ENCODE results near the gene FXYD7.
"Not testable (repeated sequence)": the region's sequence is repeated elsewhere in the genome, so short reads cannot be mapped to it uniquely, and the experiment has no call there.

FXYD7 gene

DNA sequence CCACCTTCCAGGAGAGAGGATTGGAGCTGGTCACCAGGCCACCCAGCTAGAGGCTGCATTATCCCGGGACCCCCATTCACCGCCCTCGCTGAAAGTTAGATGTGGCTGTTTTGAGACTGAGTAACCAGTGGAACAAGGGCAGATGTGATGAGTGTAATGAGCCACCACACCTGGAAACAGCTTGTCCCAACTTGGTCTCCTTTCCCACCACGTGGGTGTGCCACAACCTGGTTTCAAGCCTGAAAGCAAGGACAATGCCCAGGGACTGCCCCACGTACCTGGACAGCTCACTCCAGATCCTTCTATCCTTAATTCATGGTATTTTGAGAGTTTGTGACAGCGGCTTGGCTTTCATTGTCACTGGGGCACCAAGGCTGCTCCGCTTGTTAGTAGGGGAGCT, 15.2 kb upstream of the FXYD7 start:
- DNase-seq (ENCODE audit: low spot score), result no peak

DNA sequence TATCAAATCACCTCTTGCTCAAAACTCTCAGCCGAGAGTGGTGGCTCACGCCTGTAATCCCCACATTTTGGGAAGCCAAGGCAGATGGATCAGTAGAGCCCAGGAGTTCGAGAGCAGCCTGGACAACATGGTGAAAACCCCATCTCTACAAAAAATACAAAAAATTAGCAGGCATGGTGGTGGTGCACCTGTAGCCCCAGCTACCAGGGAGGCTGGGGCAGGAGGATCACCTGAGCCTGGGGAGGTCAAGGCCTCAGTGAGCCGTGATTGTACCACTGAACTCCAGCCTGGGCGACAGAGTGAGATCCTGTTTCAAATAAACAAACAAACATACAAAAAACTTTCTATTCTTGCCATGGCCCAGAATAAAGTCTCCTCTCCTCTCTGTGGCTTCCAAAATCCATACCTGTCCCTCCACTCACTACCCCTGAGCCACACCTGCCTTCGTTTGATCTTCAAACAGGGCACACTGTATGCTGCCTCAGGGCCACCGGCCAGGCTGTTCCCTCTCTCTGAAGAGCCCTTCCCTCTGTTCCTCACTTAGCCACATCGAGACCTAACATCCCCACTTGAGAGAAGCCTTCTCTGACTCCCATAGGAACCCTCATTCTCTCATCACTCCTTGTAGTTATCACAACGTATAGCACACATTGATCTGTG, 14.5 kb upstream of the FXYD7 start:
- no peak for DNase-seq (ENCODE audit: low spot score)

DNA sequence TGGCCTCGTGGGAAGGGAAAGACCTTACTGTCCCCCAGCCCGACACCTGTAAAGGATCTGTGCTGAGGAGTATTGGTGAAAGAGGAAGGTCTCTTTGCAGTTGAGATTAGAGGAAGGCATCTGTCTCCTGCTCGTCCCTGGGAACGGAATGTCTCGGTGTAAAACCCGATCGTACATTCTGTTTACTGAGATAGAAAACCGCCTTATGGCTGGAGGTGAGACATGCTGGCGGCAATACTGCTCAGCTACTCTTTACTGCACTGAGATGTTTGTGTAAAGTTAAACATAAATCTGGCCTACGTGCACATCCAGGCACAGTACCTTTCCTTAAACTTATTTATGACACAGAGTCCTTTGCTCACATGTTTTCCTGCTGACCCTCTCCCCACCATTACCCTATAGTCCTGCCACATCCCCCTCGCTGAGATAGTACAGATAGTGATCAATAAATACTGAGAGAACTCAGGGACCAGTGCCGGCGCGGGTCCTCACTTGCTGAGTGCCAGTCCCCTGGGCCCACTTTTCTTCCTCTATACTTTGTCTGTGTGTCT, 13.3 kb upstream of the FXYD7 start:
- not testable (repeated sequence) for DNase-seq (ENCODE audit: low spot score)

GRCh38 chr19:35130761-35131720, 12.0 kb upstream of the FXYD7 start:
- no peak for DNase-seq (ENCODE audit: low spot score)

DNA sequence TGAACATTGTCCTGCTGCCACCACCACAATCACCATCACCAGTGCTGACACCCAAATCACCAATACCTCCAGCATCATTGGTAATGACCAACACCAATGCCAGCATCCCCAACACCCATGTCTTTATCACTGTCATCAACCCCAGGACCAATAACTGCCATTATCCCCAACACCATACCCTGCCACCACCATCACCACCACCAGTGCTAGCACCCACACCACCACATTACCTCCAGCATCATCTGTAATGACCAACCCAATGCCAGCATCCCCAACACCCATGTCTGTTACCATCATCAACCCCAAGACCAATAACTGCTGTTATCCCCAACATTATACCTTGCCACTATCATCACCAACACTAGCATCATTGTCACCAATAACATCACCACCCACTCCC, 10.8 kb upstream of the FXYD7 start:
- DNase-seq (ENCODE audit: low spot score), result no peak

DNA sequence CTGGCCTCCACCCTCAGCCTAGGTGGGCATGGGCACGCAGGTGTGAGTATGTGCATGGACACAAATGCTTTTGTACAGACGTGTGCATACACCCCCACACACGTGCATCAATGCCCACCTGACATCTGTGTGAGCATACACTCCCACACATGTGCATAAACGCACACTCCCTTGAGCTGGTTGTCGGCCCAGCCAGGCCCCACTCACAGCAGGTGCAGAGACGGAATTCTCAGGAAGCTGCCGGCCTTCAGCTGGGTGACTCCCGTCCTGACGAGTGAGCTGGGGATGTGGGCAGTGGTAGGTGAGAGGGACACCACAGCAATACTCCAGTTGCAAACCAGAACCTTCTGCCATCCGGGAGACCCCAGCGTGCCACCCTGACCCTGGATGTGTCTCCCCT, 9.2 kb upstream of the FXYD7 start:
- no peak for DNase-seq (ENCODE audit: low spot score)

- no peak for DNase-seq (ENCODE audit: low spot score)
Measured at GRCh38 chr19:35134601-35135242, 8.3 kb upstream of the FXYD7 start, which contains the start of gene LGI4. TSS of gene LGI4 (minus strand) at chr19:35135059. CDS start at chr19:35134680, 379 bp downstream.

DNA sequence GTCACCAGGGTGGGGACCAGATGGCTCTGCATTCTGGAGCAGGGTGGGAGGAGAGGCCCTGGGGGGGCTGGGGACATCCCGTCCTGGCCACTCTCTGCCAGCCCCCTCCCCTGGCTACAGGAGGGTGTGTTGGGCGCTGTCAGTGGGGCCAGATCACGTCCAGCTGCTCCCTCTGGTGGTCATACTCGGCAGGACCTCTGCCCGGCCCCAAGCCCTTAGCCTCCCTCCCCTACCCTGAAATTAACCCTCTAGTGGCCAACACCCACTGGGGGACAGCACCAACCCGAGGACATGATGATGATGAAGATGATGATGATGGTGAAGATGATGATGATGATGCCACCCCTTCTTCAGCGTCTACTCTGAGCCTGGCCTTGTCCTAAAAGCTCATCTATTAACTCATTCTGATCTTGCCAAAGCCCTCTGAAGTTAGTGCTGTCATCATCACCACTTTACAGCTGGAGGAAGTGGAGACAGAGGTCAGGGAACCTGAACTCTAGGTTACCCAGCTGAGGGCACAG, 7.6 kb upstream of the FXYD7 start:
- peak; percentile 93 for DNase-seq (ENCODE audit: low spot score)

DNA sequence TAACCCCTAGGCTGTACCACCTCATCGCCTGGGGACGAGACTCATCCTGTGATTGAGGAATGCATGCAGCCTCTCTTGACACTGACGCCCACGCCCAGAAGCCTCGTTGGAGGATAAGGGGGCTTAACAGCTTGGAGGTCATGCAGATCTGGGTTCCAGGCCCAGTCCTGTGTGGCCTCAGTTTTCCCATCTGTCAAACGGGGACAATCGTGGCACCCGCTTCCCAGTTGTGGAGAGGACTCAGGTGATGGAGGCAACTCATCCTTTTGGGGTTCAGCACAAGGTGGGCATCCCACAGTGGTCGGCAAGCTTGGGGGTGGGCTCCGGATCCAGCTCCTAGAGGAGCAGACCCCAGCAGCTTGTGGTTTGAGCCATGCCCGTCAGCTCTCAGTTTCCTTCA, 6.8 kb upstream of the FXYD7 start:
- DNase-seq (ENCODE audit: low spot score), result no peak

- no peak for DNase-seq (ENCODE audit: low spot score)
Measured at GRCh38 chr19:35136977-35137702, 5.9 kb upstream of the FXYD7 start.

GRCh38 chr19:35138305-35138892, 4.7 kb upstream of the FXYD7 start, which contains the start of gene FXYD1:
TSS of gene FXYD1 (plus strand) at chr19:35138824. CDS start at chr19:35140080, 1,256 bp downstream.
- no peak for DNase-seq (ENCODE audit: low spot score)

- DNase-seq (ENCODE audit: low spot score), result no peak
Measured at GRCh38 chr19:35140207-35140961, 2.7 kb upstream of the FXYD7 start.

- DNase-seq (ENCODE audit: low spot score), result peak; percentile 98
Measured at GRCh38 chr19:35140962-35141836, 1.9 kb upstream of the FXYD7 start.

DNA sequence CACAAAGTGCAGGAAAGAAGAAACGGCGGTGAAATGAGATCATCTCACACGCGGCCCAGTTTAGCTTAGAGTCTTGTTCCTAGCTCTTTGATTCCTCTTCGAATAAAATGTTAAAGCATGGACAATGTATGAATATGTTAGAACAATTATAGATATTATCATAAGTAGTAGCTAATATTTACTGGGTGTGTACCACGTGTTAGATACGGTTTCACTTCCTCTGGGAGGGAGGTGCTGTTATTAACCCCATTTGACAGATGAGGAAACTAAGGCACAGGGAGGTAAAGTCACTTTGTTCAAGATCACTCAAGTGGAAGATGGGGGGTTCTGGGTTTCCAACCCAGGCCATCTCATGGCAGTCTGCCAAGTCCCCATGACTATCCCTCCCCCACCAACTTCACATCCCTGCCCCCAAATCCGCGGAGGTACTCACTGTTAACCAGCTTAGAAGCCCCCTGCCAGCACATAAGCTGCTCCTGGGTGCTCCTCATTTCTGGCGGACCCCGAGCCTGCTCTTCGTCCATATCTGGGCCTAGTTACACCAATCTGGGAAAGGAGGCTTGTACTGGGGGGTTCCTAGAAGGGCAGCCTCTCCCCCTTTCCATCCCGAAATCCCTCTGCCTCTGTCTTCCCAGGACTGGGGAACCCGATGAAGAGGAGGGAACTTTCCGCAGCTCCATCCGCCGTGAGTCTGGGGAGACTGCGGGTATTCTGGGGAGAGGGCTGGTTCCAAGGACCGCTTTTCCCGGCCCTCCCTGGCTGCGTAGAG, 1.0 kb upstream of the FXYD7 start:
- DNase-seq (ENCODE audit: low spot score), result no peak

GRCh38 chr19:35142606-35143230, 337 bp upstream of the FXYD7 start:
- DNase-seq (ENCODE audit: low spot score), result peak; percentile 83

DNA sequence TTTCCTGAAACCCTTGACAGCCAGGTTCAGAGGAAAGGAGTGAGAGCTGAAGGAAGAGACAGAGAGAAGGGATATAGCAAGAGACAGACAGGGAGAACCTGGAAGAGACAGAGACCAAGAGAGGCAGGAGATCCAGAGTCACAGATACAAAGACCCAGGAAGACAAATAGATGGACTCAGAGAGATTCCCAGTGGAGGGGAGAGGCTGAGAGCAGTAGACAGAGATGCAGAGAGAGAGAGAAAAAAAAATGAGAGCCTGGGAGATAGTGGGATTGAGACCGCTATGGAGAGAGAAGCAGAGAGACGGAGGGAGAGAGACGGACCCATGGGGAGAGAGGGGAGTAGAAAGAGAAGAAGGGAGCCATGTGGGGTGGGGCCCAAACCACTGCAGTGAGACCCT, 763 bp downstream of the FXYD7 start:
- DNase-seq (ENCODE audit: low spot score), result no peak

DNA sequence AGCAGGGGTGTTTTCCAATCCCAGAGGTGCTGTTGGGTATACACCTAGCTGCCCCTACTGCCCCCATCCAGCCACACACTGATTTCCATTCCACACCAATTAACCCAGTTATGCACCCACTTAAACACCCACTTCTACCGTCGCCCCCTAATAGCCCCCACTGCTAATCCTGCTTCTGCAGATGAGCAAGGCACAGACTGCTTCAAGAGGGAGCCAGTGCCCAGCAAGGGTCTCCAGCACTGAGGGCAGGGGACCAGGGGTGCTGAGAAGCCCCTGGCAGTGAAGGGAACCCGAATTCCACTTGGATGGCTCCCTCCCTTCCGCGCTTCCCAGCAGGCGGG, 1.2 kb downstream of the FXYD7 start:
- no peak for DNase-seq (ENCODE audit: low spot score)
